Measurements from ENCODE around the gene RANGAP1. TPM values are rescaled to one million over a fixed set of nuclear protein-coding genes. Genes with fewer than 3 reads are reported as not detected.

Gene RANGAP1
- total and polyA plus RNA-seq, 9 donors = 17.2 to 37.9 (median 32.1) TPM

DNA sequence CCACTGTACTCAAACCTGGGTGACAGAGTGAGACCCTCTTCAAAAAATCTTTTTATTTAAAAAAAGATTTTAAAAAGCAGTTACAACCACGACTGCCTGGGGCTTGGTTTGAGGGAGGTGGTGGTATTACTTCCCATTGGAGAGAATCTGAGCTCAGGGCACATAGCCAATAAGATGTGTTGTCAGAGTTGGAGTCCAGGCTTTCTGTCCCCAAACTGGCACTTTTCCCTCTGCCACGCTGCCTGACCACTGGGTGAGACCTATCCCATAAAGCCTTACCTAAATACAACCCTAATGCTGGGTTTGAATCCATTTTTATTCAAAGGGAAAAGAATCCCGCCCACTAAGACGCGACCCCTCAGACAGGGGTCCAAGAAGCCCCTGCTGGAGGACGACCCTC is 56.8 kb downstream of the RANGAP1 start:
- Histone ChIP-seq H3K27me3 (no peaks in the 10 kb centered on the region), H3K27ac (no peak overlapping the region), H3K36me3 (no peaks in the 10 kb centered on the region), H3K4me1 (ENCODE audit: insufficient read depth) (peaks cover 4% of the 10 kb centered on the region), H3K4me3 (no peak overlapping the region), H3K9me3 (no peaks in the 10 kb centered on the region)
- no peak for TF ChIP-seq EP300 (IDR thresholded peaks at IDR 0.05)
- no peak for TF ChIP-seq CTCF (IDR thresholded peaks at IDR 0.05)
- TF ChIP-seq POLR2A (IDR thresholded peaks at IDR 0.05) = no peak
- 85 to 91% (median 90%) methylated on average over 6 of the region's 6 CpGs for WGBS, 3 donors
- intact Hi-C loops (cut with DNase I) = no loop called here
- no peak for DNase-seq

DNA sequence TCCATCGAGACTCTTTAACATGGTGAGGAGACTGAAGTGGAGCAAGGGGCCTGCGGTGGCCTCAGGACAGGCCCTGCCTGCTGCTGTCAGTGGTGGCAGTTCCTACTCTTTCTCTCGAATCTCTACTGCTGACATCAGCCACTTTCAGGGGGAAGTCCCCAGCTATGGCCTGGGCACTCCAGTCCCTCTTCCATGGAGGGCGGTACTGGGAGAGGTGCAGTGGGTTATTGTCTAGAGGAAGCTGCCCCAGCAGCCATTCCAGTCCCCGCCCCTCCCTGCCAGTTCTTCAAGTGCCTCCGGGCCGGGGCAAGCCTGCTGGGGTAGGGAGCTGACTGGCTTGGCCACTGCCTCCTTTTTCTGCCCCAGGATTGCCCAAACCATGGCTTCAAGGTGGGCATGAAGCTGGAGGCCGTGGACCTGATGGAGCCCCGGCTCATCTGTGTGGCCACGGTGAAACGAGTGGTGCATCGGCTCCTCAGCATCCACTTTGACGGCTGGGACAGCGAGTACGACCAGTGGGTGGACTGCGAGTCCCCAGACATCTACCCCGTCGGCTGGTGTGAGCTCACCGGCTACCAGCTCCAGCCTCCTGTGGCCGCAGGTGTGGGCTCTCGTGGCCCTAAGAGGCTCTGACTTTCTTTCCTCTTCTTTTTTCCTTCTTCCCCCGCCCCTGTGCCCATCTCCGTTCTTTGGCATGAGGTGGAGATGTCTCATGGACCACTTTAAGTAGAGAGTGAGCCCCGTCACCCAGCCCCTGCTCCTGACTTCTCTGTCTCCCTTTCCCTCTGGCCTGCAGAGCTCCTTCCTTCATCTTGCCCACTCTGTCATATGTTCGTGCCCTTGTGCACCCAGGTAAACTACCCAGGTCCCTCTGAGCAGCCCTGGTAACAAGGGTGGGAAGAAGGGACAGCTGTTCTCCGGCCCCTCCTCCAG is 59.0 kb downstream of the RANGAP1 start:
- Histone ChIP-seq H3K27me3 (no peaks in the 10 kb centered on the region), H3K27ac (no peak overlapping the region), H3K36me3 (no peaks in the 10 kb centered on the region), H3K4me3 (no peak overlapping the region), H3K9me3 (no peaks in the 10 kb centered on the region), H3K4me1 (ENCODE audit: insufficient read depth) (no peaks in the 10 kb centered on the region)
- WGBS, 3 donors = 91 to 93% (median 91%) methylated on average over 26 of the region's 26 CpGs
- intact Hi-C loops (cut with DNase I) = no loop called here
- no peak for TF ChIP-seq EP300 (IDR thresholded peaks at IDR 0.05)
- no peak for DNase-seq

DNA sequence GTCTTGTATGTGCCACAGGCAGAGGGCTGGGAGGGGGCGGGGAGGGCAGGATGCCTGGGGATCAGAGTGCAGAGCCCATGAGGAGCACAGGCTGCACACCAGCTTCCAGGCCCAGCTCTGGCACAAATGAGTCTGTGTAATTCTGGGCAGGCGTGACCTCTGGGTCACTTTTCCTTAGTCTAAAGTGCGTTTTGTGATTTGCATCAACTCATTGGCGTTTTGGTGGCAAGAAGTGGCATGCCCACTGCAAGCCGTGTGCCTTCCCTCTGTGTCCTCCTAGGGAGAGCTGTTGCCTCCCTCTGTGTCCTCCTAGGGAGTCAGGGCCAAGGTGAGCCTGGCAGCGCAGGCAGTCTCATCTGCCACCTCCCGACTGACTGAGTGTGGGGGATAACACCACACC is 62.5 kb downstream of the RANGAP1 start:
- DNase-seq = no peak
- 77 to 88% (median 88%) methylated on average over 7 of the region's 7 CpGs for WGBS, 3 donors
- no peaks in the 10 kb centered on the region for H3K4me1 ChIP-seq (ENCODE audit: insufficient read depth)
- TF ChIP-seq POLR2A (IDR thresholded peaks at IDR 0.05) (no peak), EP300 (IDR thresholded peaks at IDR 0.05) (no peak), CTCF (IDR thresholded peaks at IDR 0.05) (no peak)
- intact Hi-C loops (cut with DNase I) = no loop called here
- H3K27me3 ChIP-seq = no peaks in the 10 kb centered on the region
- no peaks in the 10 kb centered on the region for H3K36me3 ChIP-seq
- no peak overlapping the region for H3K27ac ChIP-seq
- no peaks in the 10 kb centered on the region for H3K9me3 ChIP-seq
- no peak overlapping the region for H3K4me3 ChIP-seq

DNA sequence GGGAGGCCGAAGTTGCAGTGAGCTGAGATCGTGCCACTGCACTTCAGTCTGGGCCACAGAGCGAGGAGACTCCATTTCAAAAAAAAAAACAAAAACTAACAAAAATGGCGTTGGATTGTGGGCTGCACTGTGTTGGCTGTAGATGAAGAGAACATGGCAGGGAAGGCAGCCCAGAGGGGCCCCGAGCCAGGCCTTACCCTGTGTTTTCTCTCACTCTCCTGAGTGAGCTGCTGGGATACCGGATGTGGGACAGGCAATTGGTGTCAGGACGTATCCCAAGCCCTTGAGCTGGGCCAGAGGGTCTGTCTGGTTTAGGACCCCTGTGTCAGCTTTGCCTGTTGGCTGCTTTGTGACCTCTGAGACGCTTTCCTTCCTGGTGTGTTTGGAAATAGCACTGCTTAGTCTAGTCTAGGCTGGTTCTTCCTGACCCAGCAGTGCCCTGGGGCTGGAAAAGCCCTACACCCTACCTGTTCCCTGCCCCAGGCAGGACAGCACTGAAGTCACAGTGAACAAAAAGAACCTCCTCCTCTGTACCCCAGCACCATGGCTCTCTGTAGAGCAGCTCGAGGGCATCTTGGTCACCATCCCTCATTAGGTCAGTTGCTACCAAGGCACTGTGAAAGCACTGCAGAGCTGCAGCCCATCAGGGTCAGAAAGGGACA is 63.0 kb downstream of the RANGAP1 start:
- no peaks in the 10 kb centered on the region for H3K27me3 ChIP-seq
- H3K9me3 ChIP-seq = no peaks in the 10 kb centered on the region
- H3K4me1 ChIP-seq (ENCODE audit: insufficient read depth) = peaks cover under 1% of the 10 kb centered on the region
- no peak overlapping the region for H3K4me3 ChIP-seq
- H3K27ac ChIP-seq = no peak overlapping the region
- 85 to 93% (median 87%) methylated on average over 9 of the region's 9 CpGs for WGBS, 3 donors
- TF ChIP-seq CTCF (IDR thresholded peaks at IDR 0.05) (no peak), EP300 (IDR thresholded peaks at IDR 0.05) (no peak)
- intact Hi-C loops (cut with DNase I) = no loop called here
- DNase-seq = no peak
- no peaks in the 10 kb centered on the region for H3K36me3 ChIP-seq
